ENCODE measurements around the gene CEP68.

CEP68 gene

GRCh38 chr2:65057391-65058052 is 1.3 kb downstream of the CEP68 start:
- DNase-seq (ENCODE audit: low spot score), result peak; percentile 72

GRCh38 chr2:65059071-65059470 is 2.9 kb downstream of the CEP68 start:
- DNase-seq (ENCODE audit: low spot score), result no peak

GRCh38 chr2:65061146-65061909 is 5.1 kb downstream of the CEP68 start:
- DNase-seq (ENCODE audit: low spot score), result no peak

GRCh38 chr2:65061910-65062339 is 5.7 kb downstream of the CEP68 start:
- DNase-seq (ENCODE audit: low spot score), result no peak

GRCh38 chr2:65062843-65063825 is 6.9 kb downstream of the CEP68 start:
- no peak for DNase-seq (ENCODE audit: low spot score)

- DNase-seq (ENCODE audit: low spot score), result no peak
These were observed 8.7 kb downstream of the CEP68 start for GRCh38 chr2:65064728-65065552.

GRCh38 chr2:65067806-65068553 is 11.8 kb downstream of the CEP68 start:
- DNase-seq (ENCODE audit: low spot score), result no peak

- DNase-seq (ENCODE audit: low spot score), result no peak
These were observed 13.2 kb downstream of the CEP68 start for GRCh38 chr2:65069439-65069824.

GRCh38 chr2:65070172-65070830 is 14.1 kb downstream of the CEP68 start:
- peak; percentile 89 for DNase-seq (ENCODE audit: low spot score)

GRCh38 chr2:65070856-65071255 is 14.6 kb downstream of the CEP68 start:
- no peak for DNase-seq (ENCODE audit: low spot score)

GRCh38 chr2:65071499-65072180 is 15.4 kb downstream of the CEP68 start:
- no peak for DNase-seq (ENCODE audit: low spot score)

GRCh38 chr2:65072181-65072970 is 16.2 kb downstream of the CEP68 start:
- no peak for DNase-seq (ENCODE audit: low spot score)

GRCh38 chr2:65073879-65074565 is 17.8 kb downstream of the CEP68 start:
- DNase-seq (ENCODE audit: low spot score), result no peak

GRCh38 chr2:65075176-65075575 is 19.0 kb downstream of the CEP68 start:
- DNase-seq (ENCODE audit: low spot score), result no peak

GRCh38 chr2:65075605-65076344 is 19.6 kb downstream of the CEP68 start:
- no peak for DNase-seq (ENCODE audit: low spot score)

- no peak for DNase-seq (ENCODE audit: low spot score)
These were observed 20.1 kb downstream of the CEP68 start for GRCh38 chr2:65076345-65076710.

GRCh38 chr2:65077898-65078297 is 21.7 kb downstream of the CEP68 start:
- DNase-seq (ENCODE audit: low spot score), result no peak

GRCh38 chr2:65079017-65079416 is 22.8 kb downstream of the CEP68 start:
- no peak for DNase-seq (ENCODE audit: low spot score)

Measured in SW480 (cell line).